ENCODE results near the gene MUC6. TPM values are rescaled to one million over a fixed set of nuclear protein-coding genes. Genes with fewer than 3 reads are reported as not detected.

The MUC6 gene
- total RNA-seq, 1 experiment from 2014 or later, result 0.07 TPM

DNA sequence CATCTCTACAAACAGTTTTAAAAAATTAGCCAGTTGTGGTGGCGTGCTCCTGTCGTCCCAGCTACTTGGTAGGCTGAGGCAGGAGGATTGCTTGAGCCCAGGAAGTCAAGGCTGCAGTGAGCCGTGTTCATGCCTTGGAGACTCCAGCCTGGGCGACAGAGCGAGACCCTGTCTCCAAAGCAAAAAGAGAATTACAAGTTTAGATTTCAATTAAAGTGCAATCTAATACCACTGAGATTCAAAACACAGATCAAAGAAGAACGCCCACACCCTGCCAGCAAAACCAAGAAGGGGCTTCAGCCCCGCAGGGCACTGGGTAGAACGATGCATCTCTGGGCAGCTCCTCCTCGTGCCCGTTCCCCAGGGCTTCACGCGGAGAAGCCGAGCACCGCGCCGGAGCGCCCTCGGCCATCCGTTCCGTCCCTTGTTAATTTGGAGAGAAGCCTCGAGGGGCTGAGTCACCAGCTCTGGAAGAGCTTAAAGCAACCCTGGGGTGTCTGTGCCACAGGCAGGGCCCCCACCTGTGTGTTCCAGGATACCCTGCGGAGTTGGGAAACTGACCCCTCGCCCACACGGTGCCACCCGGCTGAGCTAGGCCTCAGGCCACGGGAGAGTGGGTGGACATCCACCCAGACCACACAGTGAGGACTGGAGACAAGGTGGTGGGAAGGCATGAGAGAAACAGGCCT is 63.9 kb downstream of the MUC6 start:
- DNase-seq, result no peak
- ChIA-PET CTCF (no interaction called here), POLR2A (ENCODE audit: unreplicated experiment) (no interaction called here)
- Histone ChIP-seq H3K4me2 (no peak overlapping the region), H4K20me1 (ENCODE audit: insufficient read depth) (no peaks in the 10 kb centered on the region), H3K27me3 (ENCODE audit: insufficient read depth, low read depth) (no peaks in the 10 kb centered on the region), H3K4me1 (replicated peaks; ENCODE audit: insufficient read depth) (no peaks in the 10 kb centered on the region), H2AFZ (no peak overlapping the region), H3K9me2 (ENCODE audit: insufficient read depth) (no peaks in the 10 kb centered on the region), H3K79me2 (ENCODE audit: low read depth) (no peaks in the 10 kb centered on the region; the same call in 1 of the 2 replicates), H3K36me3 (ENCODE audit: low read depth) (no peaks in the 10 kb centered on the region), H3K9me3 (ENCODE audit: insufficient read depth, low read depth) (no peaks in the 10 kb centered on the region), H3K27ac (no peak overlapping the region), H3K4me3 (no peak overlapping the region), H3F3A (ENCODE audit: insufficient read depth, low read depth) (no peaks in the 10 kb centered on the region)
- TF ChIP-seq CTCF (conservative IDR thresholded peaks at IDR 0.05), result no peak
- TF ChIP-seq EZH2 (IDR thresholded peaks at IDR 0.05; ENCODE audit: low read depth), result no peak
- intact Hi-C loops (cut with micrococcal nuclease; ENCODE audit: unreplicated experiment), result no loop called here
- BruUV-seq (replicated peaks), result no TSS peak

GRCh38 chr11:971731-972365 is 64.7 kb downstream of the MUC6 start:
- no peak for DNase-seq
- CTCF ChIA-PET, result no interaction called here
- H3K79me2 ChIP-seq (ENCODE audit: low read depth), result no peaks in the 10 kb centered on the region; the same call in 1 of the 2 replicates
- H3K27me3 ChIP-seq (ENCODE audit: insufficient read depth, low read depth), result no peaks in the 10 kb centered on the region
- no peaks in the 10 kb centered on the region for H3K36me3 ChIP-seq (ENCODE audit: low read depth)
- H3K9me2 ChIP-seq (ENCODE audit: insufficient read depth), result no peaks in the 10 kb centered on the region
- H4K20me1 ChIP-seq (ENCODE audit: insufficient read depth), result no peaks in the 10 kb centered on the region
- TF ChIP-seq EZH2 (IDR thresholded peaks at IDR 0.05; ENCODE audit: low read depth) (no peak), CTCF (conservative IDR thresholded peaks at IDR 0.05) (no peak)
- no peak overlapping the region for H2AFZ ChIP-seq
- BruUV-seq (replicated peaks), result no TSS peak
- H3K4me1 ChIP-seq (replicated peaks; ENCODE audit: insufficient read depth), result no peaks in the 10 kb centered on the region
- H3K4me3 ChIP-seq, result no peak overlapping the region
- intact Hi-C loops (cut with micrococcal nuclease; ENCODE audit: unreplicated experiment), result no loop called here
- no peak overlapping the region for H3K4me2 ChIP-seq
- H3K9me3 ChIP-seq (ENCODE audit: insufficient read depth, low read depth), result no peaks in the 10 kb centered on the region
- no peak overlapping the region for H3K27ac ChIP-seq
- POLR2A ChIA-PET (ENCODE audit: unreplicated experiment), result no interaction called here
- H3F3A ChIP-seq (ENCODE audit: insufficient read depth, low read depth), result no peaks in the 10 kb centered on the region; the same call in 1 of the 2 replicates

- ChIA-PET CTCF (no interaction called here), POLR2A (ENCODE audit: unreplicated experiment) (no interaction called here)
- intact Hi-C loops (cut with micrococcal nuclease; ENCODE audit: unreplicated experiment), result no loop called here
- no peak for DNase-seq
- no peaks in the 10 kb centered on the region; the same call in 1 of the 2 replicates for H3K79me2 ChIP-seq (ENCODE audit: low read depth)
- H3K9me3 ChIP-seq (ENCODE audit: insufficient read depth, low read depth), result no peaks in the 10 kb centered on the region
- no peaks in the 10 kb centered on the region for H3K4me1 ChIP-seq (replicated peaks; ENCODE audit: insufficient read depth)
- no peak overlapping the region for H2AFZ ChIP-seq
- no peaks in the 10 kb centered on the region for H3K9me2 ChIP-seq (ENCODE audit: insufficient read depth)
- no peaks in the 10 kb centered on the region for H4K20me1 ChIP-seq (ENCODE audit: insufficient read depth)
- no peaks in the 10 kb centered on the region; the same call in 1 of the 2 replicates for H3F3A ChIP-seq (ENCODE audit: insufficient read depth, low read depth)
- no peak overlapping the region for H3K4me3 ChIP-seq
- no peaks in the 10 kb centered on the region for H3K36me3 ChIP-seq (ENCODE audit: low read depth)
- BruUV-seq (replicated peaks), result no TSS peak
- H3K4me2 ChIP-seq, result no peak overlapping the region
- TF ChIP-seq CTCF (conservative IDR thresholded peaks at IDR 0.05) (no peak), EZH2 (IDR thresholded peaks at IDR 0.05; ENCODE audit: low read depth) (no peak)
- H3K27ac ChIP-seq, result no peak overlapping the region
- H3K27me3 ChIP-seq (ENCODE audit: insufficient read depth, low read depth), result no peaks in the 10 kb centered on the region
These were observed 65.3 kb downstream of the MUC6 start for GRCh38 chr11:971092-971690.
